Hematopoietic multipotent progenitor cell treated with erythropoietin and hydrocortisone succinate and interleukin-3 and kit ligand, for 8 days (in vitro differentiated cells): ENCODE results near the gene PPM1F.

ENCODE experiments used
- DNase-seq: peaks from one replicate; pipeline ENCODE4 v3.0.0-alpha.2; 2015

Gene PPM1F

DNA sequence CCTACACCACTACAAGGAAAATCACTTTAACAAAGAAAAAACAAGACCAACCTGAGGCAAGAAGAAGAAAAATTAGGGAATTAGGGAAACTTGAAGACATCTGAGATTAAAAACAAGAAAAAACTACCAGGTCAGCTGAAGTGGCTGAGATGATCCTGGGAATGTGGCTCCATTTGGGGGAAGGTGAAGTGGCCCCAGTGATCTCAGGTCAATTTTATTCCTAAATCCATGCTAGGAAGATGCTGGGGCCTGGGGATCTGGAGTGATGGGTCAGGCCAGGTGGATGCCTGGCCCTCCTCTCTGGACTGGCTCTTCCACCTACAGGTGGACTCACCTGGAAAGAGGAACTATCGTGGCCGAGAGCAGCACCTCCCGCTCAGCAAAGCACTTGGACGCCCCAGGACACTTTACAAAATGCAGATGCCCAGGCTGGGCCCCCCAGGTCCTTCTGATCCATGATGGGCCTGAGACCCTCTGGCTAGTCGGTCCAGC is 23.3 kb upstream of the PPM1F start:
- DNase-seq, result no peak

DNA sequence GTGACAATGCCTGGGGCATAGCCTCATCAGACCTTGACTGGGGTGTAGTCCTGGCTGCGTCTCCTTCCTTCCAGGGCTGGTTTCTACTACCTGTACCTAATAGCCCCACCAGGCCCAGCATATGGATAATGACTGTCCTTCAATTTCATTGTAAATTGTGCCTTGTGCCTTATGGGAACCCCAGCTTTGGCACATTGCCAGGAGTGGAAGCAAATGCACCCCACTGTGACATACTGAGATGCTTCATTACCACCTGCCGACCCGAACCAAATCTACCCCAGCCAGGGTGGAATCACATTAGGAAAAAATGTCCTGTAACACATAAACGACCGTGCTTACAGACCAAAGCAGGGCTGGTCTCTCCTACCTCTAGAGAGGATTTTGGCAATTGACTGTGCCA is 22.6 kb upstream of the PPM1F start:
- no peak for DNase-seq

DNA sequence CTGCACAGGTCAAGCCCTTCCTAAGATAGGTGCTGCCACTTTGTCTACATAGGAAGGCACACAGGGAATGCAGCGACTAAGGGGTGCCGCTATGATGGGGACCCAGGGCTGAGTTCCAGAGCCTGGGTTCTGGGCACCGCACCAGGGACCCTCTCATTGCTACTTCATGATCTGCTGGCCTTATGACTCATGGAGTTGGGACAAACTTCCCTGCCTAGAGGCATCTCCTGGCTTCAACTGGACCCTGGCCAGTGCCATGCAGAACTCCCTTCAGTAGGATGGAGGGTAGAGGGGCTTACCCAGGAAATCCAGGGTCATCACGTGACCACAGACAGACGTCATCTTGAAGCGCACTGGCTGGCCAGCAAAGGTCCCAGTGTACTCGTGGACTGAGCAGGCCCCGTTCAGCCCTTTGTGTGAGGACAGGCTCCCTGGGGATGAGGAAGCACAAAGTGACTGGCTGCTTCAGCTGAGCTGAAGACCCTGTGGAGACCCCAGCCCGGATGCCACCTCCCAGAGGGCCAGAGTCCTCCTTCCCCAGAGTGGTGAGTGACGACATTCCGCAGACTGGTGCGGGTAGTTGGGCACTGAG is 21.5 kb upstream of the PPM1F start:
- DNase-seq, result no peak

GRCh38 chr22:21972806-21973205 is 20.2 kb upstream of the PPM1F start:
- no peak for DNase-seq

GRCh38 chr22:21972293-21972779 is 19.7 kb upstream of the PPM1F start:
- DNase-seq, result peak; percentile 50

GRCh38 chr22:21971858-21972275 is 19.2 kb upstream of the PPM1F start:
- DNase-seq, result no peak

- DNase-seq, result no peak
These were observed 18.4 kb upstream of the PPM1F start for GRCh38 chr22:21970800-21971617.

DNA sequence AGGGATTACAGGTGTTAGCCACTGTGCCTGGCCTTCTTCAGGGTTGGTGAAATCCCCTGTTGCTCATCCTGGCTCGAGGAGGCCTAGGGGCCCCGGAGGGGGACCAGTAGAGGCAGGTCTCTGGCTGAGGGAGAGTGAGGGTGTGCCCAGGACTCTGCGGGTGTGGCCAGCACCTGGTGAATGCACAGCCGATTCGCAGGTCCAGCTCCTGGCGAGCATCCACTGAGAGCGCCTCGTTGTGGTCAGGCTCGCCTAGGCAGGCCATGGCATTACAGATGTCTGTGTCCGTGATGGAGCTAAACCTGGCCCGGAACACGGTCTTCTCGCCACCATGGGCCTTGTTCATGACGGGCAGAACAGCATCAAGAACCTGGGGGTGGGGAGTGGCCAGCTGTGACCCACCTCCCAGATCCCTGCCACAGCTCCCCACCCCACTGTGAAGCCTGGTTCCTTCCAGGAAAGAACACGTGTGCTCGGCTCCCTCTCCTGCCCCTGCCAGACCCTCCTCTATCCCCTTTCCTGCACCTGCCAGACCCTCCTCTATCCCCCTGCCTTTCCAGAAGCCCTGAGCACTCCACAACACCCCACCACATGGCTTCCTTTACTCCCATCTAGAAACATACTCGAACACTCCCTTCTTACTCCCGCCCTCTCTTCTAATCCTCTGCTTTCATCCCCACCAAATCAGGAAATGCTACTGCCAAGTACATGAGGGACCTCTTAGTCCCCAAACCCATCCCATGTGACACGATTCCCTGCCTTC is 17.6 kb upstream of the PPM1F start:
- DNase-seq, result no peak

- DNase-seq, result no peak
These were observed 15.9 kb upstream of the PPM1F start for GRCh38 chr22:21968452-21969129.

- DNase-seq, result no peak
These were observed 15.1 kb upstream of the PPM1F start for GRCh38 chr22:21967693-21968271.

- no peak for DNase-seq
These were observed 14.2 kb upstream of the PPM1F start for GRCh38 chr22:21966643-21967516.

DNA sequence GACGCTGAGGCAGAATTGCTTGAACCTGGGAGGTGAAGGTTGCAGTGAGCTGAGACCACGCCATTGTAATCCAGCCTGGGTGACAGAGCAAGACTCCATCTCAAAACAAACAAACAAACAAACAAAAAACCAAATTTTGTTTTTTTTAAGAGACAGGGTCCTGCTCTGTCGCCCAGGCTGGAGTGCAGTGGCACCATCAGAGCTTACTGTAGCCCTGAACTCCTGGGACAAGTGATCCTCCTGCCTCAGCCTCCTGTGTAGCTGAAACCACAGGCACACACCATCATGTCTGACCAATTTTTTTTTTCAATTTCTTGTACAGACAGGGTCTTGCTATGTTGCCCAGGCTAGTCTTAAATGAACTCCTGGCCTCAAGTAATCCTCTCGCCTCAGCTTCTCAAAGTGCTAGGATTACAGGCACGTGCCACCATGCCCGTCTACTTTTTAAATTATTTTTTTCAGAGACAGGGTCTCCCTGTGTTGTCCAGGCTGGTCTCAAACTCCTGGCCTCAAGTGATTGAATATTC is 13.2 kb upstream of the PPM1F start:
- DNase-seq, result no peak

- no peak for DNase-seq
These were observed 12.4 kb upstream of the PPM1F start for GRCh38 chr22:21964918-21965484.

DNA sequence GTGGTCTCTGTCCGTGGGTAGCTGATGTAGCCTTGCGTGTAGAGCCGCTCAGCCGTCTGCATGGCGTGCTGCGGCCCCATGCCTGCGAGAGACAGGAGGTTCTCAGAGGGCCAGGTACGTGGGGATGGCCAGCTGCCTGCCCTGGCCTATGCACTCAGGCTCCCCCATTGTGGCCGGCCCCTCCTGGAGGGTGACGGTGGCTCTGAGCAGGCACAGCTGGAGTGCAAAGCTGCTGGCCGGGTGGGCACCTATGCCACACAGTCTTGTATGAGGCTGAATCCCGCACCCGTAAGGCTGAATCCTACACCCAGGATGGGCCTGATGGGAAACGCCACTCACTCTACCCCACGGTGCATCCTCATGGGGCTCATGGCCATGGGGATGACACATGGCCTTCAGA is 11.6 kb upstream of the PPM1F start:
- no peak for DNase-seq

DNA sequence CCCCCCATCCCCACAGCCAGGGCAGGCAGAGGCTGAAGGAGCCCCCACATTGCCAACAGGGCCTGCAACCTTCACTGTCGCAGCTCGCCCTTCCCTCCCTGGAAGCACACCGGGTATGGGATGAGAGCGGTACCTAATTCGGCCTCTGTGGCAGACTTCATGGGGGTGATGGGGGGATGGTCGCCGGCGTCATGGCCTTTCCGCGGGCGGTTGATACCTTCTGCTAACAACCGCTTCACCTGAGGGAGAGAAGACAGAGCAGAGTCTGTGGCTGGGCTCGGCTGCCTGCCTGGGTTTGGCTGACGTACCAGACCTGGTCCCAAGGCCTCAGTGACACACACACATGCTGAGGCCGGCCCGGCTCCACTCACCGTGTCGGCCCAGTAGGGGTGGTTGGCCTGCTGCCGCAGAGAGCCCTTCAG is 11.2 kb upstream of the PPM1F start:
- no peak for DNase-seq

DNA sequence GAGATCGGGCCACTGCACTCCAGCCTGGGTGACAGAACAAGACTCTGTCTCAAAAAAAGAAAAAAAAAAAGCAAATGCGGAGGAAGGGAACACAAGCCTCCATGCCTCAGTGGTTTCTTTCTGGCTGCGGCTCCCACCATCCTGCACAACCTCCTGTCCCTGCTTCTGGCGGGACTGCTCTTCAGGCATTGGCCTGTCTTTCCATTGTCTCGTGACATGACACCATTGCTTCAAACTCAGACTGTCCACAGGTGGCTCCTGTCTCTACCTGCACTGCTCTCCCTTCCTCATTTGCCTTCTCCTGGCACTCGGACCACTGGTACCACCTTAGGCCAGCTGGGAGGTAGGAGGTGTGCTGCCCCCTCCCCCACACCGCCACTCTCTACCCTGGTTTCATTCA is 10.6 kb upstream of the PPM1F start:
- DNase-seq, result no peak

- DNase-seq, result no peak
These were observed 10.0 kb upstream of the PPM1F start for GRCh38 chr22:21962655-21962949.

DNA sequence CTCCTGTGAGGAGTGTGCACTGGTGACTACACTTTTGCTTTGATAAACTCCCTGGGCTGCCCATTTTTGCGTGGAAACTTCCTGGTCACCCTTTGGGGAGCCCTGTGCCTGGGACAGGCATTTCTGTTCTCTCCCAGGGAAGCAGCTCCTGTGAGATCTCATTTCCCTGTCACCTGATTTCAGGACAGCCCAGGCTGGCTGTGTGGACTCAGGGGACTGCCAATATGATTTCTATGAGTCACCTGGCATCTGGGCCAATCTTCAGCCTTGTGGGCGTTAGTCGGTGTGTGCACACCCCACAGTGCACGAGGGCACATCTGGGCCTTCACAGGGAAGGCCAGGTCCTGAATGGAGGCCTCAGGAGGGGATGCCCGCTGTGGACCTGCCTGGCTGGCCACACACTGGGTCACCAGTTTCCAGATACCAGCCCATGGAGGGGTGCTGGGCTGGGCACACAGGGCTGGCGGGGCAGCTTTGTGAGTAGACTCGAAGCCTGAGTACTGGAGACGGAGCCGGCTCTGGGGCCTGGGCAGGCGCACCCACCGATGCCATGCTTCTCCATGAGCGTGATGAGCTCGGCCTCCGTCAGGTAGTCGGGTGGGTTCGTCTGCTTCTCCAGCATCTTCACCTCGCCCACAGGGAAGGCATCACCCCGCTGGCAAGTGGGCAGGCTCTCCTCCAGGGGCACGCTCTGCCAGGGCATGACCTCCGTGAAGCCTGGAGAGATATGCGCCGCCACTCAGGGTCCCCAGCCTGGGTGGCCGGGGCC is 9.4 kb upstream of the PPM1F start:
- no peak for DNase-seq

DNA sequence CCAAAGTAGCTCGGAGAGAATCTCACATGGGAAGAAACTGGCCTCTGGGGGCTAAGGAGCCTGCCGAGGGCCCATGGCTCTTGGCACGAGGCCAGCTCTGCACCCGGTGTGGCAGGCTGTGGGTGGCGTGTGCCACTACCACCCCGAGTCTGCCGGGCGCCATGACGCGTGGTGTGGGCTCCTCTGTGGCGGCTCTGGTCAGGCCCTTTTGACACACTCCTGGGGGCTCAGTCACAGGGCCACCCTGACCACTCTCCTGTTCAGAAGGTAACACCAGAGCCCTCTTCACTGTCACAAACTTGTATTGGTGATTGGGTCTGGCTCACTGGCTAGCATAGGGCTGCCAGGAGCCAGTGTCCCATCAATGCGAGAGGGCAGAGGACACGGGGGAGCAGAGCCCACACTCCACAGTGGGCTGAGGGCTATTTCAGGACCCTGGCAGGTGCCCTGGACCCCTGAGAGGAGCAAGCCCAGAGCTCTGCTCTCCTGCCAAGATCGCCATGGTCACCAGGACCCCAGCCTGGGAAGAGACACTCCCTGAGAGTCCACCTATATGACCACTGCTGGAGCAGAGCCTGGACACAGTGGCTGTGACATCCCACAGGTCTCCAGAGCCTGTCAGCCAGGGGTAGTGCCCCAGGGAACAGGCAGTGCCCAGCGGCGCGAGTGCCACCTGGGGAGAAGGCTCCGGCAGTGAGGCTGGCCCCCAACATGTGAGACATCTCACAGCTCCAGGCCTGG is 8.6 kb upstream of the PPM1F start:
- DNase-seq, result no peak
